ENCODE measurements around the gene RAB40B. TPM values are rescaled to one million over a fixed set of nuclear protein-coding genes. Genes with fewer than 3 reads are reported as not detected.

RAB40B gene
- polyA plus RNA-seq, 1 experiment = 9.4 TPM

DNA sequence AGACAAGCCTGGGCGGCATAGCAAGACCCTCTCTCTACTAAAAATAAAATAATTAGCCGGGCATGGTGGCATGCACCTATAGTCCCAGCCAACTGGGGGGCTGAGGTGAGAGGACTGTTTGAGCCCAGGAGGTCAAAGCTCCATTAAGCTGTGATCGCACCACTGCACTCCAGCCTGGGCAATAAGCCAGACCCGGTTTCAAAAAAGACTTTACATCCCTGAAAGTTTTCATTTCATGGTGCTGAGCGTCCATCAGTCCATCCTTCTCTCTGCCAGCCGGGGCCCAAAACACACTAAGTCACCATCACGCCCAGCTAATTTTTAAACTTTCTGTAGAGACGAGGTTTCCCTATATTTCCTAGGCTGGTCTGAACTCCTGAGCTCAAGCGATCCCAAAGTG, 10.6 kb downstream of the RAB40B start:
- ChIA-PET CTCF (interaction anchor here (1.3 kb wide), 1 partner anchor 19 kb away, joined by 5 read pairs; no protein-coding TSS in a partner anchor), POLR2A (no interaction called here)
- Histone ChIP-seq H3K36me3 (ENCODE audit: control insufficient read depth, insufficient read depth, low read length) (no peaks in the 10 kb centered on the region), H3K4me3 (ENCODE audit: low read depth, low read length) (no peak overlapping the region), H3K27me3 (ENCODE audit: control insufficient read depth, insufficient read depth, low read length) (no peaks in the 10 kb centered on the region)
- no peak for DNase-seq (ENCODE audit: low read depth)
- TF ChIP-seq, protein P1, sequence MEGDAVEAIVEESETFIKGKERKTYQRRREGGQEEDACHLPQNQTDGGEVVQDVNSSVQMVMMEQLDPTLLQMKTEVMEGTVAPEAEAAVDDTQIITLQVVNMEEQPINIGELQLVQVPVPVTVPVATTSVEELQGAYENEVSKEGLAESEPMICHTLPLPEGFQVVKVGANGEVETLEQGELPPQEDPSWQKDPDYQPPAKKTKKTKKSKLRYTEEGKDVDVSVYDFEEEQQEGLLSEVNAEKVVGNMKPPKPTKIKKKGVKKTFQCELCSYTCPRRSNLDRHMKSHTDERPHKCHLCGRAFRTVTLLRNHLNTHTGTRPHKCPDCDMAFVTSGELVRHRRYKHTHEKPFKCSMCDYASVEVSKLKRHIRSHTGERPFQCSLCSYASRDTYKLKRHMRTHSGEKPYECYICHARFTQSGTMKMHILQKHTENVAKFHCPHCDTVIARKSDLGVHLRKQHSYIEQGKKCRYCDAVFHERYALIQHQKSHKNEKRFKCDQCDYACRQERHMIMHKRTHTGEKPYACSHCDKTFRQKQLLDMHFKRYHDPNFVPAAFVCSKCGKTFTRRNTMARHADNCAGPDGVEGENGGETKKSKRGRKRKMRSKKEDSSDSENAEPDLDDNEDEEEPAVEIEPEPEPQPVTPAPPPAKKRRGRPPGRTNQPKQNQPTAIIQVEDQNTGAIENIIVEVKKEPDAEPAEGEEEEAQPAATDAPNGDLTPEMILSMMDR (IDR thresholded peaks at IDR 0.05; ENCODE audit: insufficient read depth, low read depth, low read length) = no peak

DNA sequence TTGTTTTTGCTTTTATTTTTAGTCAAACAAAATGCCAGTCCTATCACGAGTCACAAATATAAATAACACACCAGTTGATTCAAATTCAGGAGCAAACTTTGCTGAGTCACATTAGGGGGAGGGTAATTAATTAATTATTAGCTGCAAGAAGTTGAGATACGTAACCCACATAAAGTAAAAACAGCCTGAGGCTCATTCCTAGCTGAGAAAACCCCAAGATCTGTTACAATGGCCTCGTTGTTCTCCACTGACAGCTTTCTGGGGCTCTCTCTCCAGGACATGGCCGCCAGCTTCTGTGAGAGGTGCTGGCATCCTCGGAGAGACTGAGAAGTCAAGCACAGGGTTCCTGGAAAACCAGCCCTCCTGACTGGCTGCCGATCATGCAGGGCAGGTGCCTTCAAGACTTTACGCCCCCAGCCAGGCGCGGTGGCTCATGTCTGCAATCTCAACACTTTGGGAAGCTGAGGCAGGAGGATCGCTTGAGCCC, 11.1 kb downstream of the RAB40B start:
- TF ChIP-seq, protein P1 (IDR thresholded peaks at IDR 0.05; ENCODE audit: insufficient read depth, low read depth, low read length) = no peak
- ChIA-PET POLR2A (no interaction called here), CTCF (interaction anchor here (1.3 kb wide), 1 partner anchor 18 kb away, joined by 5 read pairs; no protein-coding TSS in a partner anchor)
- DNase-seq (ENCODE audit: low read depth) = no peak
- Histone ChIP-seq H3K4me3 (ENCODE audit: low read depth, low read length) (no peak overlapping the region), H3K36me3 (ENCODE audit: control insufficient read depth, insufficient read depth, low read length) (no peaks in the 10 kb centered on the region), H3K27me3 (ENCODE audit: control insufficient read depth, insufficient read depth, low read length) (no peaks in the 10 kb centered on the region)

DNA sequence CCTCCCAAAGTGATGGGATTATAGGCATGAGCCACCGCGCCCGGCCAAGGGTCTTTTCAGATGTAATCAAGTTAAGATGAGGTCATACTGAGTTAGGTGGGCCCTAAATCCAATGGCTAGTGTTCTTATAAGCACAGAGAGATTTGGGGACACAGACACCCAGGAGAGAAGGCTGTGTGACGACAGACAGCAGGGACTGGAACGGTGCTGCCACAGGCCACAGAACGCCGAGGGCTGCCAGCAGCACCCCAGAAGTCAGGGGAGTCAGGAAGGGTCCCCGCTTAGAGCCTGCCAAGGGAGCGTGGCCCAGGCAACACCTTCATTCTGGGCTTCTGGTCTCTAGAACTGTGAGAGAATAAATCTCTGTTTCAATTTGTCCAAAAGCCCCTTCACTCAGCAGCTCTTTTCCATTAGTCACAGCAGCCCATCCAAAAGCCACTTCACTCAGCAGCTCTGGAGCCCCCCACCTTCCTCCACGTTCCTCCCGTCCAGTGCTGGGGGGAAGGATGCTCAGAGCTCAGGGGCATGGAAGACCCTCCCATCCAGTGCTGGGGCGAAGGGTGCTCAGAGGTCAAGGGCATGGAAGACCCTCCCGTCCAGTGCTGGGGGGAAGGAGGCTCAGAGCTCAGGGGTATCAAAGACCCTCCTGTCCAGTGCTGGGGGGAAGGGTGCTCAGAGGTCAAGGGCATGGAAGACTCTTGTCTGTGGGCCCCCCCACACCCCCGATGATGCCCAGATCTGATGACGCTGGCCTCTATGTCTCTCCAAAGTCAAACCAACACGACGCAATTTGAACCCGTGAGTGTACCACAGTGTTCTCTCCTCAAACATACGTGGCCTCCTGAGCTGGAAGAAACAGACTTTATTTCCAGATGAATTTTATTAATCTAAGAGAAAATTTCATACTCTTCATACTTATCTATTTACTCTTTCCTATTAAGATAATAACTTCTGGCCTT, 11.9 kb downstream of the RAB40B start:
- POLR2A ChIA-PET = no interaction called here
- H3K36me3 ChIP-seq (ENCODE audit: control insufficient read depth, insufficient read depth, low read length) = no peaks in the 10 kb centered on the region
- CTCF ChIA-PET = interaction anchor here (1.3 kb wide), 1 partner anchor 18 kb away, joined by 5 read pairs; no protein-coding TSS in a partner anchor
- TF ChIP-seq, protein P1 (IDR thresholded peaks at IDR 0.05; ENCODE audit: insufficient read depth, low read depth, low read length) = no peak
- H3K27me3 ChIP-seq (ENCODE audit: control insufficient read depth, insufficient read depth, low read length) = no peaks in the 10 kb centered on the region
- DNase-seq (ENCODE audit: low read depth) = no peak
- no peak overlapping the region for H3K4me3 ChIP-seq (ENCODE audit: low read depth, low read length)

DNA sequence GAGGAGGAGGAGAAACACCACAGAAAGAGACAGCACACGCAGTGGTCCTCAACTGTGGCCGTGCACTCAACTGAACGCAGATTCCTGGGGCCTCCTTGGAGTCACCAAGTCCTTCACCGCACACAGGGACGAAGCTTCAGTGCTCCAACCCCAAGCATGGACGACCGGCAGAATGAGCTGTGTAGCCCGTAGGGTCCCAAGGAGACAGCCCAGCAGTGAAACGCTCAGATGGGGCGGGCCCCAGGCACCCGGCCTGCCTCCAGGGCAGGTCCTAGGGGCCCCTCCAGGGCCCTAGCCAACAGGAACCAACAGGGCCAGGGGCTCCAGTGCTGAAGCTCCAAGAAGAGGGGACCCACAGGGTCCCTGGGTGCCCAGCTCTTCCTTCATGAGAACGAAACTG, 13.2 kb downstream of the RAB40B start:
- no peak overlapping the region for H3K4me3 ChIP-seq (ENCODE audit: low read depth, low read length)
- no peak for DNase-seq (ENCODE audit: low read depth)
- no peaks in the 10 kb centered on the region for H3K36me3 ChIP-seq (ENCODE audit: control insufficient read depth, insufficient read depth, low read length)
- H3K27me3 ChIP-seq (ENCODE audit: control insufficient read depth, insufficient read depth, low read length) = no peaks in the 10 kb centered on the region
- ChIA-PET POLR2A (no interaction called here), CTCF (no interaction called here)
- TF ChIP-seq, protein P1 (IDR thresholded peaks at IDR 0.05; ENCODE audit: insufficient read depth, low read depth, low read length) = no peak

DNA sequence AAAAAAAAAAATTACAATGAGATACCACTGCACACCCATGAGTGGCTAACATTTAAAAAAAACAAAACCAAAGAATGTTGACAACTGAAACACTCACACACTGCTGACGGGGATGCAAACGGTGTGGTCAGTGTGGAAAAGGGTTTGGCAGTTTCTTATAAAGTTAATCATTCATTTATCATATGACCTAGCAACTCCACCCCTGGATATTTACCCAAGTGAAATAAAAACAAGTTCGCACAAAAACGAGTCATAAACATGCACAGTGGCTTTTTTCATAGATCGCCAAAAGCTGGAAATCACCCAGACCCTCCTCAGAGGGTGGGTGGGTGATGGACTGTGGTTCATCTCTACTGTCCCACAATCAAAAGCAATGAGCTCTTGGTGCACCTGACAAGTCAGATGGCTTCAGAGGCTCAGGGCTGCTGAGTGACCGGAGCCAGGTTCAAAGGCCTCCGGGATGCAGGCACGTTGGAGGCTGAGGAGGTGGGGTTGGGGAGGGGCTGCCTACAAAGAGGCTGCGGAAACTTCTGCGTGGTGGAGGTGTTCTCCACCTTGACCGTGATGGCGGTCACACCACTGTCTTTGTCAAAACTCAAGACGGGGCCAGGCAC, 14.2 kb downstream of the RAB40B start:
- Histone ChIP-seq H3K27me3 (ENCODE audit: control insufficient read depth, insufficient read depth, low read length) (no peaks in the 10 kb centered on the region), H3K4me3 (ENCODE audit: low read depth, low read length) (no peak overlapping the region), H3K36me3 (ENCODE audit: control insufficient read depth, insufficient read depth, low read length) (no peaks in the 10 kb centered on the region)
- TF ChIP-seq, protein P1 (IDR thresholded peaks at IDR 0.05; ENCODE audit: insufficient read depth, low read depth, low read length) = no peak
- ChIA-PET POLR2A (no interaction called here), CTCF (no interaction called here)
- DNase-seq (ENCODE audit: low read depth) = no peak
